H9 (cell line): ENCODE results near the gene PRSS16. TPM values are rescaled to one million over a fixed set of nuclear protein-coding genes. Genes with fewer than 3 reads are reported as not detected.

Experiments used
- DNase-seq: peaks from one replicate; pipeline ENCODE4 v3.0.0-alpha.2; 2017
- H2AFZ ChIP-seq: one replicate; pipeline ENCODE4 v1.6.1; 2013; ENCODE audit warnings: mild to moderate bottlenecking, low read length, control low read depth, moderate library complexity
- H2AK5ac ChIP-seq: 2 replicates; pipeline ENCODE4 v1.6.1; 2013; ENCODE audit warnings: low read length, control low read depth, mixed read lengths; ENCODE audit not compliant: insufficient read length
- H2BK120ac ChIP-seq: one replicate; pipeline ENCODE4 v1.6.1; 2013; ENCODE audit warnings: low read depth, mild to moderate bottlenecking, low read length, control low read depth, inconsistent platforms; ENCODE audit not compliant: poor library complexity, severe bottlenecking
- H2BK12ac ChIP-seq: 2 replicates; pipeline ENCODE4 v1.6.1; 2013; ENCODE audit warnings: low read length, control low read depth, mixed read lengths, low read depth; ENCODE audit not compliant: insufficient read length
- H2BK15ac ChIP-seq: 2 replicates; pipeline ENCODE4 v1.6.1; 2013; ENCODE audit warnings: low read depth, low read length, control low read depth
- H2BK20ac ChIP-seq: one replicate; pipeline ENCODE4 v1.6.1; 2013; ENCODE audit warnings: low read depth, mild to moderate bottlenecking, low read length, control low read depth, inconsistent platforms; ENCODE audit not compliant: poor library complexity, severe bottlenecking
- H2BK5ac ChIP-seq: 2 replicates; pipeline ENCODE4 v1.6.1; 2013; ENCODE audit warnings: low read length, control low read depth, mixed read lengths; ENCODE audit not compliant: insufficient read length
- H3K14ac ChIP-seq: 2 replicates; pipeline ENCODE4 v1.6.1; 2013; ENCODE audit warnings: low read length, control low read depth; ENCODE audit not compliant: insufficient read depth
- H3K18ac ChIP-seq: 2 replicates; pipeline ENCODE4 v1.6.1; 2013; ENCODE audit warnings: low read depth, mild to moderate bottlenecking, mixed read lengths, low read length, control low read depth; ENCODE audit not compliant: insufficient read length
- H3K23ac ChIP-seq: 2 replicates; pipeline ENCODE4 v1.6.1; 2013; ENCODE audit warnings: low read length, control low read depth, mixed read lengths, low read depth; ENCODE audit not compliant: insufficient read length
- H3K23me2 ChIP-seq: 2 replicates; pipeline ENCODE4 v1.6.1; 2013; ENCODE audit warnings: low read depth, mild to moderate bottlenecking, mixed read lengths, low read length, control low read depth; ENCODE audit not compliant: insufficient read length, poor library complexity, severe bottlenecking
- H3K27ac ChIP-seq: 2 replicates; pipeline ENCODE4 v1.5.1; 2013; ENCODE audit warnings: low read length, control low read depth, mixed read lengths, low read depth; ENCODE audit not compliant: insufficient read length
- H3K27me3 ChIP-seq: 2 replicates; pipeline ENCODE4 v1.6.1; 2013; ENCODE audit warnings: low read length, control low read depth, inconsistent platforms; ENCODE audit not compliant: insufficient read depth
- H3K4ac ChIP-seq: 2 replicates; pipeline ENCODE4 v1.6.1; 2013; ENCODE audit warnings: low read depth, mild to moderate bottlenecking, control low read depth, inconsistent platforms, low read length, moderate library complexity
- H3K4me1 ChIP-seq: 2 replicates; pipeline ENCODE4 v1.6.1; 2013; ENCODE audit warnings: low read length, control low read depth, inconsistent platforms; ENCODE audit not compliant: insufficient read depth
- H3K4me2 ChIP-seq: 2 replicates; pipeline ENCODE4 v1.6.1; 2013; ENCODE audit warnings: low read length, control low read depth, mixed read lengths; ENCODE audit not compliant: insufficient read length, insufficient read depth
- H3K56ac ChIP-seq: 2 replicates; pipeline ENCODE4 v1.6.1; 2013; ENCODE audit warnings: low read depth, mild to moderate bottlenecking, mixed read lengths, low read length, control low read depth; ENCODE audit not compliant: insufficient read length
- H3K79me1 ChIP-seq: 2 replicates; pipeline ENCODE4 v1.6.1; 2013; ENCODE audit warnings: low read depth, mild to moderate bottlenecking, moderate library complexity, low read length, control low read depth, inconsistent platforms; ENCODE audit not compliant: insufficient read depth, poor library complexity, severe bottlenecking
- H3K79me2 ChIP-seq: 2 replicates; pipeline ENCODE4 v1.6.1; 2013; ENCODE audit warnings: low read length, control low read depth, inconsistent platforms; ENCODE audit not compliant: insufficient read depth
- H3K9ac ChIP-seq: 2 replicates; pipeline ENCODE4 v1.6.1; 2013; ENCODE audit warnings: low read length, control low read depth, mixed read lengths; ENCODE audit not compliant: insufficient read length; ENCODE audit errors: extremely low read depth
- H3K9me3 ChIP-seq: one replicate; pipeline ENCODE4 v1.6.1; 2013; ENCODE audit warnings: low read depth, low read length, inconsistent platforms; ENCODE audit not compliant: control insufficient read depth
- H3T11ph ChIP-seq: one replicate; pipeline ENCODE4 v1.6.1; 2013; ENCODE audit warnings: mild to moderate bottlenecking, low read length, control low read depth, inconsistent platforms
- H4K20me1 ChIP-seq: one replicate; pipeline ENCODE4 v1.6.1; 2013; ENCODE audit not compliant: control insufficient read depth, insufficient read length, insufficient read depth
- H4K5ac ChIP-seq: 2 replicates; pipeline ENCODE4 v1.6.1; 2013; ENCODE audit warnings: low read depth, mild to moderate bottlenecking, mixed read lengths, low read length, control low read depth; ENCODE audit not compliant: insufficient read length
- H4K8ac ChIP-seq: replicated peaks from 2 replicates; pipeline ENCODE4 v1.6.1; 2013; ENCODE audit warnings: low read length, control low read depth, mixed read lengths, low read depth; ENCODE audit not compliant: insufficient read length
- H4K91ac ChIP-seq: 2 replicates; pipeline ENCODE4 v1.6.1; 2013; ENCODE audit warnings: low read depth, mild to moderate bottlenecking, moderate library complexity, mixed read lengths, low read length, control low read depth; ENCODE audit not compliant: insufficient read length
- H3K27ac Mint-ChIP-seq, 3 experiments: 2 replicates in 2 of 3; 3 replicates in 1 of 3; pipeline ENCODE4 v1.8.0; 2020 to 2021; ENCODE audit warnings: mixed read lengths in 3 of 3, mild to moderate bottlenecking in 1 of 3, moderate library complexity in 1 of 3
- H3K27me3 Mint-ChIP-seq: 2 replicates; pipeline ENCODE4 v1.8.0; 2021; ENCODE audit warnings: low read depth, mild to moderate bottlenecking, moderate library complexity, mixed read lengths
- H3K36me3 Mint-ChIP-seq, 3 experiments: 2 replicates in 2 of 3; 3 replicates in 1 of 3; pipeline ENCODE4 v1.8.0; 2020 to 2021; ENCODE audit warnings: low read depth in 3 of 3, mixed read lengths in 3 of 3; ENCODE audit not compliant: insufficient read depth in 1 of 3
- H3K4me1 Mint-ChIP-seq, 2 experiments: 2 replicates each; pipeline ENCODE4 v1.8.0; 2020; ENCODE audit warnings: mixed read lengths in 2 of 2
- H3K4me3 Mint-ChIP-seq, 2 experiments: 2 replicates in 1 of 2; 3 replicates in 1 of 2; pipeline ENCODE4 v1.8.0; 2020 to 2021; ENCODE audit warnings: mild to moderate bottlenecking in 2 of 2, mixed read lengths in 2 of 2, moderate library complexity in 1 of 2
- H3K9me3 Mint-ChIP-seq, 2 experiments: 2 replicates in 1 of 2; 3 replicates in 1 of 2; pipeline ENCODE4 v1.8.0; 2020; ENCODE audit warnings: mild to moderate bottlenecking in 2 of 2, mixed read lengths in 2 of 2, moderate library complexity in 1 of 2
- CTCF ChIP-seq: fragments of 200-600 bp; sonication (generic); conservative IDR thresholded peaks from 3 replicates; pipeline ENCODE4 v1.8.0; 2021; ENCODE audit warnings: antibody characterized with exemption, mild to moderate bottlenecking
- WGBS: extraction: QIAGEN DNeasy Blood & Tissue Kit; methylation state at CpG from one replicate; pipeline ENCODE4 v1.1.7; 2013; ENCODE audit warnings: missing lambda C conversion rate, low lambda C conversion rate, mixed read lengths; ENCODE audit not compliant: insufficient read length; ENCODE audit errors: extremely low coverage; 5-methylcytosine and 5-hydroxymethylcytosine counted together
- total RNA-seq: library from RNA; stranded (reverse); gene quantifications from 2 replicates; pipeline ENCODE4 v1.2.1, GENCODE V29; 2021

Gene PRSS16
- total RNA-seq, 1 experiment from 2014 or later: 14.8 TPM

GRCh38 chr6:27250277-27251111, 3.0 kb downstream of the PRSS16 start:
- H3K23ac ChIP-seq: no peak overlapping the region
- Mint-ChIP-seq H3K27me3 (peaks cover 13% of the 10 kb centered on the region), H3K9me3 (no peaks in the 10 kb centered on the region), H3K36me3 (peaks cover 0 to 7% (median 0%) of the 10 kb centered on the region in 3 experiments; a peak in 3 of 7 replicates), H3K4me3 (peak overlapping the region; percentile 95 to 97), H3K4me1 (peaks cover 12 to 17% of the 10 kb centered on the region in 2 experiments), H3K27ac (peak overlapping the region; percentile 98 to 99 (median 99); a peak in 6 of 7 replicates)
- H3T11ph ChIP-seq: no peak overlapping the region
- H3K4me1 ChIP-seq: no peaks in the 10 kb centered on the region
- WGBS: no CpG with 5 or more reads among the region's 35 CpGs
- peak overlapping the region; percentile 84 for H3K18ac ChIP-seq
- no peaks in the 10 kb centered on the region for H3K79me2 ChIP-seq
- no peak overlapping the region for H2BK12ac ChIP-seq
- no peaks in the 10 kb centered on the region for H3K79me1 ChIP-seq
- peak overlapping the region; percentile 72; the same call in 1 of the 2 replicates for H3K14ac ChIP-seq
- H3K27me3 ChIP-seq: no peaks in the 10 kb centered on the region
- no peak overlapping the region for H4K5ac ChIP-seq
- H3K9ac ChIP-seq: peak overlapping the region; percentile 74
- no peak overlapping the region for H3K56ac ChIP-seq
- no peak overlapping the region for H3K4ac ChIP-seq
- H2BK120ac ChIP-seq: no peak overlapping the region
- H3K27ac ChIP-seq: peak overlapping the region; percentile 4
- H4K20me1 ChIP-seq: no peaks in the 10 kb centered on the region
- H2AFZ ChIP-seq: no peak overlapping the region
- TF ChIP-seq CTCF: no peak
- H3K9me3 ChIP-seq: no peaks in the 10 kb centered on the region
- H4K8ac ChIP-seq: no peak overlapping the region
- no peak overlapping the region for H2BK20ac ChIP-seq
- H4K91ac ChIP-seq: no peak overlapping the region
- H2BK15ac ChIP-seq: no peak overlapping the region
- peaks cover 5% of the 10 kb centered on the region for H3K23me2 ChIP-seq
- H2AK5ac ChIP-seq: no peak overlapping the region
- peak overlapping the region; percentile 87 for H3K4me2 ChIP-seq
- DNase-seq: no peak
- H2BK5ac ChIP-seq: no peak overlapping the region
